IMR-90 (cell line): Measurements from ENCODE around the gene TMEM135. TPM values are rescaled to one million over a fixed set of nuclear protein-coding genes. Genes with fewer than 3 reads are reported as not detected.

Experiments used
- ATAC-seq: fragments of 200-7000 bp; cut with Tn5 transposase; 2 replicates; pipeline ENCODE4 v1.9.1; 2020; ENCODE audit warnings: low read depth, mild to moderate bottlenecking, moderate library complexity
- BruUV-seq: library from RNA; stranded (reverse); fragments of 400-500 nt; replicated peaks from 2 replicates; lab custom pipeline; 2021; lab: Mats Ljungman, UMichigan
- CTCF ChIA-PET: fragments of 300-600 bp; formaldehyde crosslinking; extraction: SDS; loops from one replicate; lab custom pipeline; 2021; ENCODE audit warnings: antibody characterized with exemption; lab: Yijun Ruan, JAX
- POLR2A ChIA-PET: fragments of 300-600 bp; sonication (Branson Sonifier 250); formaldehyde crosslinking; loops from one replicate; lab custom pipeline; 2022; ENCODE audit warnings: antibody characterized with exemption; ENCODE audit not compliant: unreplicated experiment; lab: Charles Lee
- DNase-seq: peaks from one replicate; pipeline ENCODE4 v3.0.0; 2013
- H2AFZ ChIP-seq: replicated peaks from 2 replicates; pipeline ENCODE3; 2013; ENCODE audit warnings: low read length, mild to moderate bottlenecking; ENCODE audit not compliant: poor library complexity
- H2AK5ac ChIP-seq: 2 replicates; pipeline ENCODE4 v1.6.1; 2013; ENCODE audit warnings: low read depth, low read length, inconsistent platforms
- H2AK9ac ChIP-seq: replicated peaks from 2 replicates; pipeline ENCODE3; 2013; ENCODE audit warnings: mild to moderate bottlenecking, low read depth, low read length, moderate library complexity; ENCODE audit not compliant: poor library complexity
- H2BK120ac ChIP-seq: 2 replicates; pipeline ENCODE4 v1.6.1; 2013; ENCODE audit warnings: low read depth, low read length, inconsistent platforms
- H2BK15ac ChIP-seq: 3 replicates; pipeline ENCODE4 v1.6.1; 2013; ENCODE audit warnings: low read depth, low read length, inconsistent platforms
- H2BK20ac ChIP-seq: 2 replicates; pipeline ENCODE4 v1.6.1; 2013; ENCODE audit warnings: low read depth, mild to moderate bottlenecking, inconsistent platforms, low read length, moderate library complexity
- H2BK5ac ChIP-seq: 2 replicates; pipeline ENCODE4 v1.6.1; 2013; ENCODE audit warnings: mild to moderate bottlenecking, low read depth, low read length, inconsistent platforms; ENCODE audit not compliant: poor library complexity, severe bottlenecking
- H3K14ac ChIP-seq: replicated peaks from 2 replicates; pipeline ENCODE4 v1.6.1; 2013; ENCODE audit warnings: low read depth, low read length, inconsistent platforms
- H3K18ac ChIP-seq: 2 replicates; pipeline ENCODE4 v1.6.1; 2013; ENCODE audit warnings: low read depth, low read length, control low read depth
- H3K23ac ChIP-seq: 2 replicates; pipeline ENCODE4 v1.6.1; 2013; ENCODE audit warnings: low read depth, low read length, inconsistent platforms
- H3K27ac ChIP-seq: 2 replicates; pipeline ENCODE4 v1.5.1; 2013; ENCODE audit warnings: mild to moderate bottlenecking, control low read depth, low read length; ENCODE audit not compliant: insufficient read depth
- H3K27me3 ChIP-seq: 2 replicates; pipeline ENCODE4 v1.6.1; 2013; ENCODE audit warnings: low read length; ENCODE audit not compliant: control insufficient read depth, insufficient read depth
- H3K36me3 ChIP-seq: 2 replicates; pipeline ENCODE4 v1.6.1; 2013; ENCODE audit warnings: low read length, mixed read lengths; ENCODE audit not compliant: control insufficient read depth, insufficient read depth
- H3K4ac ChIP-seq: 2 replicates; pipeline ENCODE4 v1.6.1; 2013; ENCODE audit warnings: low read depth, low read length, inconsistent platforms
- H3K4me1 ChIP-seq: 2 replicates; pipeline ENCODE4 v1.6.1; 2013; ENCODE audit warnings: low read length, mixed read lengths; ENCODE audit not compliant: control insufficient read depth, insufficient read depth
- H3K4me2 ChIP-seq: 2 replicates; pipeline ENCODE4 v1.6.1; 2013; ENCODE audit warnings: low read depth, mild to moderate bottlenecking, control low read depth, low read length, moderate library complexity
- H3K4me3 ChIP-seq: 2 replicates; pipeline ENCODE4 v1.5.1; 2013; ENCODE audit warnings: low read depth, mild to moderate bottlenecking, control low read depth, low read length, moderate library complexity; ENCODE audit not compliant: insufficient read depth
- H3K56ac ChIP-seq: 2 replicates; pipeline ENCODE4 v1.6.1; 2013; ENCODE audit warnings: low read length, inconsistent platforms; ENCODE audit not compliant: insufficient read depth; ENCODE audit errors: extremely low read depth
- H3K79me1 ChIP-seq, 2 experiments: 2 replicates each; pipeline ENCODE4 v1.6.1; 2013; ENCODE audit warnings: low read length in 2 of 2, inconsistent platforms in 1 of 2, low read depth in 1 of 2
- H3K9ac ChIP-seq: 2 replicates; pipeline ENCODE4 v1.6.1; 2013; ENCODE audit warnings: low read depth, low read length, control low read depth
- H3K9me1 ChIP-seq: 2 replicates; pipeline ENCODE4 v1.6.1; 2013; ENCODE audit warnings: low read length, inconsistent platforms; ENCODE audit not compliant: insufficient read depth
- H3K9me3 ChIP-seq: 2 replicates; pipeline ENCODE4 v1.6.1; 2013; ENCODE audit warnings: low read length; ENCODE audit not compliant: control insufficient read depth, insufficient read depth
- H4K20me1 ChIP-seq: 2 replicates; pipeline ENCODE4 v1.6.1; 2013; ENCODE audit warnings: low read length, inconsistent platforms; ENCODE audit not compliant: insufficient read depth
- H4K5ac ChIP-seq: 2 replicates; pipeline ENCODE4 v1.6.1; 2013; ENCODE audit warnings: mild to moderate bottlenecking, low read depth, low read length, control low read depth
- H4K8ac ChIP-seq, 2 experiments: 2 replicates each; pipeline ENCODE4 v1.6.1; 2013; ENCODE audit warnings: low read depth in 2 of 2, low read length in 2 of 2, control low read depth in 1 of 2, inconsistent platforms in 1 of 2
- H4K91ac ChIP-seq: 2 replicates; pipeline ENCODE4 v1.6.1; 2013; ENCODE audit warnings: low read depth, low read length, inconsistent platforms; ENCODE audit not compliant: insufficient read depth
- CEBPB ChIP-seq: IDR thresholded peaks from 2 replicates; pipeline ENCODE4 v1.6.1; 2012; ENCODE audit warnings: low read depth, low read length, improper control_type of control experiment
- CTCF ChIP-seq: conservative IDR thresholded peaks from 2 replicates; pipeline ENCODE4 v1.5.1; 2012; ENCODE audit warnings: mild to moderate bottlenecking, low read depth, low read length, improper control_type of control experiment
- ELK1 ChIP-seq: fragments of 150-350 bp; IDR thresholded peaks from 2 replicates; pipeline ENCODE4 v1.6.1; 2016; ENCODE audit warnings: low read depth, mild to moderate bottlenecking, low read length, moderate library complexity, borderline replicate concordance
- MAZ ChIP-seq: IDR thresholded peaks from 2 replicates; pipeline ENCODE4 v1.6.1; 2012; ENCODE audit warnings: low read depth, mild to moderate bottlenecking, low read length, improper control_type of control experiment, moderate library complexity, borderline replicate concordance
- MXI1 ChIP-seq: IDR thresholded peaks from 2 replicates; pipeline ENCODE4 v1.6.1; 2012; ENCODE audit warnings: low read depth, mild to moderate bottlenecking, low read length, moderate library complexity, borderline replicate concordance
- WGBS, 2 experiments: methylation state at CpG; one replicate each; pipeline versions ENCODE4 v1.1.5 to v1.1.7; 2013; ENCODE audit warnings: missing lambda C conversion rate in 2 of 2; ENCODE audit not compliant: insufficient read length in 1 of 2; ENCODE audit errors: extremely low coverage in 2 of 2; 5-methylcytosine and 5-hydroxymethylcytosine counted together
- dilution Hi-C: fragments of 300-500 bp; cut with HindIII; formaldehyde crosslinking; loops from one replicate; pipeline ENCODE4 v1.14.3; 2018; ENCODE audit warnings: low sequenced_read_pairs; ENCODE audit not compliant: unreplicated experiment
- in situ Hi-C: fragments of 300-500 bp; cut with MboI; formaldehyde crosslinking; loops from 3 replicates; pipeline ENCODE4 v1.14.3; 2019; ENCODE audit warnings: low sequenced_read_pairs, inconsistent platforms, mixed read lengths
- intact Hi-C: fragments of 100-400 bp; cut with micrococcal nuclease; formaldehyde crosslinking; loops from 2 replicates; pipeline ENCODE4 v1.10.0; 2022
- polyA plus RNA-seq, 3 experiments: library from polyadenylated mRNA; depleted of rRNA; stranded (reverse); fragments of >200 nt; gene quantifications; 2 replicates each; pipeline ENCODE4 v1.2.3, GENCODE V29; 2012; ENCODE audit warnings: low replicate concordance in 1 of 3
- total RNA-seq: library from RNA; depleted of rRNA; stranded (reverse); fragments of >200 nt; gene quantifications from 2 replicates; pipeline ENCODE4 v1.2.3, GENCODE V29; 2012

TMEM135 gene
- total and polyA plus RNA-seq, 2 of the 4 experiments (the other 2 are of a cell fraction), result 3.9 to 5.9 TPM

- H3K27me3 ChIP-seq, result no peaks in the 10 kb centered on the region
- no TSS peak for BruUV-seq
- H4K8ac ChIP-seq, result no peak overlapping the region
- H3K9ac ChIP-seq, result no peak overlapping the region
- H3K23ac ChIP-seq, result no peak overlapping the region
- H3K4me3 ChIP-seq, result no peak overlapping the region
- H3K4me2 ChIP-seq, result no peak overlapping the region
- no peak overlapping the region for H2BK20ac ChIP-seq
- H3K18ac ChIP-seq, result no peak overlapping the region
- H3K79me1 ChIP-seq, result no peaks in the 10 kb centered on the region
- intact Hi-C loops, result no loop called here
- no peak overlapping the region for H2AK9ac ChIP-seq
- H3K56ac ChIP-seq, result no peak overlapping the region
- H4K91ac ChIP-seq, result no peak overlapping the region
- TF ChIP-seq MAZ (no peak), CTCF (no peak), CEBPB (no peak), ELK1 (no peak), MXI1 (no peak)
- H3K36me3 ChIP-seq, result no peaks in the 10 kb centered on the region
- no peak for DNase-seq
- no peak overlapping the region for H2AK5ac ChIP-seq
- H2BK15ac ChIP-seq, result no peak overlapping the region
- no peak overlapping the region for H2BK5ac ChIP-seq
- no peak overlapping the region for H2BK120ac ChIP-seq
- no peak for ATAC-seq
- no peaks in the 10 kb centered on the region; the same call in 1 of the 2 replicates for H3K9me1 ChIP-seq
- H3K14ac ChIP-seq, result no peak overlapping the region
- dilution Hi-C loops, result no loop called here
- no peak overlapping the region for H2AFZ ChIP-seq
- no peak overlapping the region for H3K4ac ChIP-seq
- H3K27ac ChIP-seq, result no peak overlapping the region
- no peaks in the 10 kb centered on the region for H3K4me1 ChIP-seq
- no CpG with 5 or more reads among the region's 2 CpGs for WGBS, 2 experiments
- ChIA-PET POLR2A (no interaction called here), CTCF (interaction anchor here (1.0 kb wide), 1 partner anchor 24 kb away, joined by 3 read pairs; no protein-coding TSS in a partner anchor)
- H4K5ac ChIP-seq, result no peak overlapping the region
- in situ Hi-C loops, result no loop called here
- H3K9me3 ChIP-seq, result no peaks in the 10 kb centered on the region
- H4K20me1 ChIP-seq, result no peaks in the 10 kb centered on the region
Observed at GRCh38 chr11:87329172-87329571, 291.4 kb downstream of the TMEM135 start.
